Immature natural killer cell (primary cell): ENCODE results near the gene INTS4. TPM values are rescaled to one million over a fixed set of nuclear protein-coding genes. Genes with fewer than 3 reads are reported as not detected.
"Not testable (repeated sequence)": the region's sequence is repeated elsewhere in the genome, so short reads cannot be mapped to it uniquely, and the experiment has no call there.

Experiments
- DNase-seq, 3 donors: peaks; one replicate each; pipeline ENCODE4 v3.0.0; 2022; ENCODE audit warnings: mixed read lengths in 1 of 3
- H3K27ac Mint-ChIP-seq, 6 donors: one replicate each; pipeline ENCODE4 v1.8.0; 2020; ENCODE audit warnings: mixed read lengths in 6 of 6, mild to moderate bottlenecking in 5 of 6, inconsistent platforms in 4 of 6, moderate library complexity in 3 of 6
- H3K27me3 Mint-ChIP-seq, 3 donors: one replicate each; pipeline ENCODE4 v1.8.0; 2020 to 2021; ENCODE audit warnings: low read depth in 3 of 3, mild to moderate bottlenecking in 3 of 3, mixed read lengths in 3 of 3, moderate library complexity in 3 of 3, inconsistent platforms in 1 of 3
- H3K36me3 Mint-ChIP-seq, 3 donors: one replicate each; pipeline ENCODE4 v1.8.0; 2020; ENCODE audit warnings: mixed read lengths in 3 of 3, inconsistent platforms in 2 of 3, mild to moderate bottlenecking in 2 of 3
- H3K4me1 Mint-ChIP-seq, 2 donors: one replicate each; pipeline ENCODE4 v1.8.0; 2020; ENCODE audit warnings: inconsistent platforms in 2 of 2, mild to moderate bottlenecking in 2 of 2, mixed read lengths in 2 of 2, moderate library complexity in 1 of 2
- H3K4me3 Mint-ChIP-seq, 5 donors: one replicate each; pipeline ENCODE4 v1.8.0; 2020; ENCODE audit warnings: mild to moderate bottlenecking in 5 of 5, mixed read lengths in 5 of 5, inconsistent platforms in 3 of 5, moderate library complexity in 3 of 5
- H3K9me3 Mint-ChIP-seq, 6 donors: one replicate each; pipeline ENCODE4 v1.8.0; 2020; ENCODE audit warnings: mild to moderate bottlenecking in 6 of 6, mixed read lengths in 6 of 6, inconsistent platforms in 4 of 6, moderate library complexity in 3 of 6
- polyA plus RNA-seq, 3 donors: library from polyadenylated mRNA; unstranded; fragments of 300-500 nt; fragmentation: Illumina TruSeq; gene quantifications; one replicate each; pipeline ENCODE4 v1.2.3, GENCODE V29; 2021

INTS4 gene
- polyA plus RNA-seq, 3 donors from 2014 or later = 27.1 to 57.8 (median 42.4) TPM

GRCh38 chr11:77871855-77872254 lies 122.6 kb downstream of the INTS4 start:
- H3K36me3 Mint-ChIP-seq = peaks cover 19 to 35% (median 28%) of the 10 kb centered on the region in 3 donors
- H3K4me1 Mint-ChIP-seq = no peaks in the 10 kb centered on the region
- H3K9me3 Mint-ChIP-seq = no peaks in the 10 kb centered on the region
- no peak for DNase-seq
- no peak overlapping the region for H3K4me3 Mint-ChIP-seq
- no peak overlapping the region for H3K27ac Mint-ChIP-seq
- peaks cover 0 to 1% (median 0%) of the 10 kb centered on the region in 3 donors for H3K27me3 Mint-ChIP-seq

GRCh38 chr11:77868744-77869143 lies 125.7 kb downstream of the INTS4 start:
- H3K27me3 Mint-ChIP-seq = peaks cover 0 to 1% (median 0%) of the 10 kb centered on the region in 3 donors
- no peaks in the 10 kb centered on the region for H3K4me1 Mint-ChIP-seq
- H3K4me3 Mint-ChIP-seq = no peak overlapping the region
- peaks cover 10 to 22% (median 17%) of the 10 kb centered on the region in 3 donors for H3K36me3 Mint-ChIP-seq
- no peaks in the 10 kb centered on the region for H3K9me3 Mint-ChIP-seq
- DNase-seq = no peak
- no peak overlapping the region for H3K27ac Mint-ChIP-seq

GRCh38 chr11:77866336-77866735 lies 128.1 kb downstream of the INTS4 start:
- Mint-ChIP-seq H3K36me3 (peaks cover 9 to 14% (median 13%) of the 10 kb centered on the region in 3 donors), H3K4me3 (no peak overlapping the region), H3K4me1 (no peaks in the 10 kb centered on the region), H3K27ac (peak overlapping the region in 2 of 6 donors; percentile 20 to 24), H3K9me3 (no peaks in the 10 kb centered on the region), H3K27me3 (no peaks in the 10 kb centered on the region)
- no peak for DNase-seq

GRCh38 chr11:77865805-77866204 lies 128.7 kb downstream of the INTS4 start:
- no peak overlapping the region for H3K27ac Mint-ChIP-seq
- peaks cover 9 to 12% (median 11%) of the 10 kb centered on the region in 3 donors for H3K36me3 Mint-ChIP-seq
- no peaks in the 10 kb centered on the region for H3K9me3 Mint-ChIP-seq
- H3K4me3 Mint-ChIP-seq = no peak overlapping the region
- no peaks in the 10 kb centered on the region for H3K4me1 Mint-ChIP-seq
- no peak for DNase-seq
- H3K27me3 Mint-ChIP-seq = no peaks in the 10 kb centered on the region

GRCh38 chr11:77861444-77861843 lies 133.0 kb downstream of the INTS4 start:
- H3K9me3 Mint-ChIP-seq, H3K27me3 Mint-ChIP-seq, H3K36me3 Mint-ChIP-seq, H3K4me3 Mint-ChIP-seq, DNase-seq, H3K4me1 Mint-ChIP-seq, H3K27ac Mint-ChIP-seq: not testable (repeated sequence)

- H3K4me1 Mint-ChIP-seq, H3K27me3 Mint-ChIP-seq, H3K4me3 Mint-ChIP-seq, DNase-seq, H3K27ac Mint-ChIP-seq: not testable (repeated sequence)
- Mint-ChIP-seq H3K36me3 (peaks cover 21 to 31% (median 27%) of the 10 kb centered on the region in 3 donors), H3K9me3 (peaks cover 0 to 10% (median 2%) of the 10 kb centered on the region in 6 donors)
Measured at GRCh38 chr11:77857906-77858457, 136.5 kb downstream of the INTS4 start.

GRCh38 chr11:77854838-77855237 lies 139.6 kb downstream of the INTS4 start:
- H3K27ac Mint-ChIP-seq = no peak overlapping the region
- no peak overlapping the region for H3K4me3 Mint-ChIP-seq
- DNase-seq = no peak
- peaks cover 25 to 43% (median 37%) of the 10 kb centered on the region in 3 donors for H3K36me3 Mint-ChIP-seq
- peaks cover 0 to 10% (median 2%) of the 10 kb centered on the region in 6 donors for H3K9me3 Mint-ChIP-seq
- no peaks in the 10 kb centered on the region for H3K4me1 Mint-ChIP-seq
- peaks cover 0 to 1% (median 0%) of the 10 kb centered on the region in 3 donors for H3K27me3 Mint-ChIP-seq

GRCh38 chr11:77851503-77851902 lies 143.0 kb downstream of the INTS4 start:
- Mint-ChIP-seq H3K4me3 (no peak overlapping the region), H3K36me3 (peaks cover 25 to 44% (median 42%) of the 10 kb centered on the region in 3 donors), H3K4me1 (no peaks in the 10 kb centered on the region), H3K27me3 (peaks cover 0 to 1% (median 0%) of the 10 kb centered on the region in 3 donors), H3K27ac (peak overlapping the region in 1 of 6 donors; percentile 57), H3K9me3 (peaks cover 0 to 8% (median 2%) of the 10 kb centered on the region in 6 donors)
- DNase-seq = no peak

GRCh38 chr11:77843700-77844099 lies 150.8 kb downstream of the INTS4 start:
- H3K9me3 Mint-ChIP-seq, DNase-seq, H3K4me1 Mint-ChIP-seq, H3K27ac Mint-ChIP-seq, H3K4me3 Mint-ChIP-seq, H3K27me3 Mint-ChIP-seq: not testable (repeated sequence)
- peaks cover 20 to 33% (median 27%) of the 10 kb centered on the region in 3 donors for H3K36me3 Mint-ChIP-seq

- H3K4me1 Mint-ChIP-seq = peaks cover 0 to 3% of the 10 kb centered on the region in 2 donors
- peaks cover 0 to 4% (median 2%) of the 10 kb centered on the region in 3 donors for H3K27me3 Mint-ChIP-seq
- H3K4me3 Mint-ChIP-seq = no peak overlapping the region
- peaks cover 20 to 33% (median 27%) of the 10 kb centered on the region in 3 donors for H3K36me3 Mint-ChIP-seq
- no peak for DNase-seq
- peaks cover 0 to 9% (median 3%) of the 10 kb centered on the region in 6 donors for H3K9me3 Mint-ChIP-seq
- no peak overlapping the region for H3K27ac Mint-ChIP-seq
Measured at GRCh38 chr11:77842441-77843121, 151.9 kb downstream of the INTS4 start.

GRCh38 chr11:77833302-77833701 lies 161.2 kb downstream of the INTS4 start:
- H3K27ac Mint-ChIP-seq = no peak overlapping the region
- no peaks in the 10 kb centered on the region for H3K9me3 Mint-ChIP-seq
- peaks cover 0 to 3% (median 0%) of the 10 kb centered on the region in 3 donors for H3K36me3 Mint-ChIP-seq
- no peak overlapping the region for H3K4me3 Mint-ChIP-seq
- H3K4me1 Mint-ChIP-seq = peaks cover 0 to 5% of the 10 kb centered on the region in 2 donors
- DNase-seq = no peak
- H3K27me3 Mint-ChIP-seq = peaks cover 0 to 2% (median 0%) of the 10 kb centered on the region in 3 donors

GRCh38 chr11:77828926-77829325 lies 165.5 kb downstream of the INTS4 start:
- Mint-ChIP-seq H3K27ac (no peak overlapping the region), H3K4me3 (no peak overlapping the region), H3K4me1 (peaks cover 0 to 5% of the 10 kb centered on the region in 2 donors), H3K9me3 (no peaks in the 10 kb centered on the region), H3K27me3 (no peaks in the 10 kb centered on the region), H3K36me3 (peaks cover 0 to 3% (median 0%) of the 10 kb centered on the region in 3 donors)
- no peak for DNase-seq
